Posterior cingulate gyrus (tissue), 11 donors: ENCODE measurements around the gene ACOT6.
"Not testable (repeated sequence)": the region's sequence is repeated elsewhere in the genome, so short reads cannot be mapped to it uniquely, and the experiment has no call there.

Experiments
- DNase-seq, 10 donors: peaks; one replicate each; pipeline versions ENCODE4 v3.0.0 to v3.0.0-alpha.2; 2020 to 2021; ENCODE audit warnings: mixed read lengths in 3 of 10
- intact Hi-C: fragments of 100-400 bp; cut with DNase I; formaldehyde crosslinking; loops from one replicate; pipeline ENCODE4 v1.15.1; 2023

ACOT6 gene

GRCh38 chr14:73591690-73592449, 20.4 kb upstream of the ACOT6 start, which contains the start of gene ACOT4:
TSS of gene ACOT4 (plus strand) at chr14:73591873. CDS start at chr14:73591960, 87 bp downstream.
- intact Hi-C loops, result no loop called here
- peak in 3 of 10 donors; percentile 11 to 89 (median 27) for DNase-seq

- intact Hi-C loops, result no loop called here
- peak in 1 of 10 donors; percentile 54 for DNase-seq
Measured at GRCh38 chr14:73594491-73594890, 17.8 kb upstream of the ACOT6 start.

- DNase-seq, result no peak
- intact Hi-C loops, result no loop called here
Measured at GRCh38 chr14:73599499-73599898, 12.8 kb upstream of the ACOT6 start.

- intact Hi-C loops, result no loop called here
- no peak for DNase-seq
Measured at GRCh38 chr14:73602994-73603393, 9.3 kb upstream of the ACOT6 start.

- intact Hi-C loops, result no loop called here
- DNase-seq, result no peak
Measured at GRCh38 chr14:73606271-73606670, 6.0 kb upstream of the ACOT6 start.

- intact Hi-C loops, result no loop called here
- DNase-seq, result no peak
Measured at GRCh38 chr14:73607241-73607640, 5.1 kb upstream of the ACOT6 start.

- intact Hi-C loops, result no loop called here
Measured at GRCh38 chr14:73610687-73611086, 1.6 kb upstream of the ACOT6 start.

GRCh38 chr14:73613046-73613383, 698 bp downstream of the ACOT6 start:
- no peak for DNase-seq
- intact Hi-C loops, result no loop called here

More at GRCh38 chr14:73610687-73611086, 1.6 kb upstream of the ACOT6 start:
- DNase-seq, result peak in 4 of 10 donors; percentile 12 to 66 (median 24)

GRCh38 chr14:73613419-73613963, 1.2 kb downstream of the ACOT6 start:
- intact Hi-C loops, result no loop called here
- DNase-seq, result no peak

GRCh38 chr14:73616831-73617230, 4.5 kb downstream of the ACOT6 start:
- no peak for DNase-seq
- intact Hi-C loops, result no loop called here

GRCh38 chr14:73619524-73619923, 7.2 kb downstream of the ACOT6 start:
- intact Hi-C loops, result no loop called here
- DNase-seq, result no peak

- no peak for DNase-seq
- intact Hi-C loops, result no loop called here
Measured at GRCh38 chr14:73620268-73620667, 8.0 kb downstream of the ACOT6 start.

GRCh38 chr14:73623504-73624054, 11.3 kb downstream of the ACOT6 start:
- intact Hi-C loops, result no loop called here
- DNase-seq, result no peak

GRCh38 chr14:73625706-73626105, 13.4 kb downstream of the ACOT6 start:
- DNase-seq, result no peak
- intact Hi-C loops, result no loop called here

GRCh38 chr14:73627151-73627558, 14.8 kb downstream of the ACOT6 start:
- no peak for DNase-seq
- intact Hi-C loops, result no loop called here

GRCh38 chr14:73630009-73630780, 17.9 kb downstream of the ACOT6 start:
- no peak for DNase-seq
- intact Hi-C loops, result loop anchor here (5.0 kb wide), 1 partner anchor 82 kb away; the partner anchor contains the start of gene PNMA1

GRCh38 chr14:73633116-73634010, 21.0 kb downstream of the ACOT6 start:
- peak; percentile 34 to 93 (median 64) for DNase-seq
- intact Hi-C loops, result loop anchor here (2.0 to 5.0 kb wide), 2 partner anchors 79 to 125 kb away; partner anchors contain the start of gene PNMA1

GRCh38 chr14:73634011-73634833, 21.9 kb downstream of the ACOT6 start:
- intact Hi-C loops, result loop anchor here (5.0 kb wide), 1 partner anchor 78 kb away; the partner anchor contains the start of gene PNMA1
- peak; percentile 14 to 91 (median 56) for DNase-seq

GRCh38 chr14:73636355-73636754, 24.0 kb downstream of the ACOT6 start:
- DNase-seq, intact Hi-C loops: not testable (repeated sequence)
